Caco-2 (cell line): ENCODE results near the gene HMGB3. TPM values are rescaled to one million over a fixed set of nuclear protein-coding genes. Genes with fewer than 3 reads are reported as not detected.

Experiments
- BruUV-seq: library from RNA; stranded (reverse); fragments of 400-500 nt; replicated peaks from 2 replicates; lab custom pipeline; 2021; lab: Mats Ljungman, UMichigan
- CTCF ChIA-PET: fragments of 300-600 bp; sonication (Branson Sonifier 250); formaldehyde crosslinking; loops from one replicate; lab custom pipeline; 2022; ENCODE audit warnings: antibody characterized with exemption; lab: Charles Lee
- POLR2A ChIA-PET: fragments of 300-600 bp; sonication (Branson Sonifier 250); formaldehyde crosslinking; loops from one replicate; lab custom pipeline; 2022; ENCODE audit warnings: antibody characterized with exemption; lab: Charles Lee
- DNase-seq, 2 experiments: peaks; one replicate each; pipeline versions ENCODE4 v3.0.0 to v3.0.0-alpha.2; 2020 to 2022
- H3K27me3 ChIP-seq: replicated peaks from 2 replicates; pipeline ENCODE4 v1.6.0; 2011; ENCODE audit warnings: low read length; ENCODE audit not compliant: control insufficient read depth, insufficient read depth
- H3K36me3 ChIP-seq: 2 replicates; pipeline ENCODE4 v1.5.1; 2011; ENCODE audit warnings: low read length; ENCODE audit not compliant: control insufficient read depth, insufficient read depth
- H3K4me1 ChIP-seq: fragments of 250-450 bp; sonication (Bioruptor Pico); 2 replicates; pipeline ENCODE4 v1.5.1; 2020; ENCODE audit warnings: mild to moderate bottlenecking
- H3K4me3 ChIP-seq: 2 replicates; pipeline ENCODE4 v1.5.1; 2011; ENCODE audit warnings: low read depth, mild to moderate bottlenecking, control low read depth, low read length
- H3K9me3 ChIP-seq: fragments of 250-450 bp; sonication (Bioruptor Pico); 2 replicates; pipeline ENCODE4 v1.5.1; 2020; ENCODE audit warnings: mild to moderate bottlenecking, moderate library complexity
- H3K27ac Mint-ChIP-seq: one replicate; pipeline ENCODE4 v1.8.0; 2022; ENCODE audit warnings: mixed read lengths; ENCODE audit not compliant: unreplicated experiment
- H3K27me3 Mint-ChIP-seq: one replicate; pipeline ENCODE4 v1.8.0; 2022; ENCODE audit warnings: mixed read lengths; ENCODE audit not compliant: insufficient read depth, unreplicated experiment
- H3K36me3 Mint-ChIP-seq: one replicate; pipeline ENCODE4 v1.8.0; 2022; ENCODE audit warnings: mild to moderate bottlenecking, mixed read lengths; ENCODE audit not compliant: insufficient read depth, unreplicated experiment
- H3K4me1 Mint-ChIP-seq: one replicate; pipeline ENCODE4 v1.8.0; 2022; ENCODE audit warnings: low read depth, mixed read lengths; ENCODE audit not compliant: unreplicated experiment
- H3K4me3 Mint-ChIP-seq: one replicate; pipeline ENCODE4 v1.8.0; 2022; ENCODE audit warnings: mild to moderate bottlenecking, moderate library complexity, mixed read lengths; ENCODE audit not compliant: unreplicated experiment
- H3K9me3 Mint-ChIP-seq: one replicate; pipeline ENCODE4 v1.8.0; 2022; ENCODE audit warnings: mixed read lengths; ENCODE audit not compliant: unreplicated experiment
- CTCF ChIP-seq, 2 experiments: fragments of 200-600 bp in 1 of 2; IDR thresholded peaks; 1 replicate in 1 of 2; 2 replicates in 1 of 2; pipeline versions ENCODE4 v1.5.1 to v1.8.0; 2011 to 2022; ENCODE audit warnings: antibody characterized with exemption in 1 of 2, control low read depth in 1 of 2, inconsistent platforms in 1 of 2, low read depth in 1 of 2, low read length in 1 of 2, mild to moderate bottlenecking in 1 of 2, moderate library complexity in 1 of 2; ENCODE audit not compliant: insufficient read depth in 1 of 2, severe bottlenecking in 1 of 2, unreplicated experiment in 1 of 2
- intact Hi-C: fragments of 100-400 bp; cut with micrococcal nuclease; formaldehyde crosslinking; loops from one replicate; pipeline ENCODE4 v1.10.0; 2022; ENCODE audit not compliant: unreplicated experiment
- total RNA-seq: library from RNA; stranded (reverse); gene quantifications from 2 replicates; pipeline ENCODE4 v1.2.3, GENCODE V29; 2022

Gene HMGB3
- total RNA-seq, 1 experiment from 2014 or later = 115 TPM

DNA sequence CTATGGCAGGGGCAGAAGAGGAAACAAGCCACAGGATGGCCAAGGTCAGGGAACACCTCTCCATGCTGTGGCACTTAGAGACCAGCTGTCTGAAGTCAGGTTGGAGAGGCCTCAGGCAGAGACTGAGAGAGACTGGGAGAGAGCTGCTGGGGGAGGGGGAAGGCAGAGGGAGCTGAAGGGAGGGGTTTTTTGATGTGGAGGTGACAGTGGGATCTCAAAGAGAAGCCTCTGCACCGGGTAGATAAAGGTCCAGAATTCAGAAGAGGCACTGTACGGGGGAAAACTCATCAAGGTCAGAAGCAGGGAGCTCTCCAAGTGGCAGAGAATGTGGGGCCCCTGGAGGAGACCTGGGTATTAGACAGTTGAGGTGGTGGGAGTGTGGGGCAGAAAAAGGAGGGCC, 41.6 kb upstream of the HMGB3 start:
- DNase-seq = no peak
- Mint-ChIP-seq H3K4me1 (no peaks in the 10 kb centered on the region), H3K4me3 (no peak overlapping the region), H3K36me3 (peaks cover 5% of the 10 kb centered on the region), H3K9me3 (no peaks in the 10 kb centered on the region), H3K27me3 (no peaks in the 10 kb centered on the region), H3K27ac (no peak overlapping the region)
- ChIA-PET POLR2A (no interaction called here), CTCF (no interaction called here)
- no TSS peak for BruUV-seq
- Histone ChIP-seq H3K9me3 (no peaks in the 10 kb centered on the region), H3K4me3 (no peak overlapping the region), H3K27me3 (no peaks in the 10 kb centered on the region), H3K4me1 (no peaks in the 10 kb centered on the region), H3K36me3 (no peaks in the 10 kb centered on the region)
- no peak for TF ChIP-seq CTCF (IDR thresholded peaks at IDR 0.05; ENCODE audit: insufficient read depth in 1 of 2, low read depth in 1 of 2, low read length in 1 of 2, severe bottlenecking in 1 of 2, unreplicated experiment in 1 of 2)
- intact Hi-C loops = no loop called here

DNA sequence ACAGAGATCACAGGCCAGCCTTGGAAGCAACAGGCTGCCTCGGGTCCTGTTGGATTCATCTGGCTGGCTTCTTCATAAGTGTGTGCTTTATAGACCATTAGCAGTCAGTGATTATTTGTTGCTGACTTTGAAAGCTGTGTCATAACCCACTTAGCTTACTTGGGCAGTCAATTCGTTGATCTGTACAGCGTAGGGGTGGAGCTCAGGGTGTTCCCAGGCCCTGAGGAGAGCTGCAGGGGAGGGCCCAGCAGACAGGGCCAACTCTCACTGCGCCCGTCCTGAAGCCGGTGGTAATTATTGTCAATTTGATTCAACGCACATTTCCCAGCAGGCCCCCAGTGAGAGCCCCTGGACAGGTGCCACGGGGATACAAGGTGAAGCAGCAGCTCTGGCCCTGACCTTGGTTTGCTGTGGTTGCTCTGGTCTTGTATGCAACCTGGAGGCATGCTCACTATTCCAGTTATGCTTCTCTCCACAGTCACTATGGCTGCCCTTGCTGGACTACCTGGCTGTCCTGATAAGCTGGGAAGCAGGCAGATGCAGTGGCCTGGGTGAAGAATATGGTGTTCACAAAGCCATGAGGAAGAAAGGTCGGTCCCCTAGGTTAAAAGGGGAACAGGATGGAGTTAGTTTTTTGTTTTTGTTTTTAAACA, 40.1 kb upstream of the HMGB3 start:
- no peak for TF ChIP-seq CTCF (IDR thresholded peaks at IDR 0.05; ENCODE audit: insufficient read depth in 1 of 2, low read depth in 1 of 2, low read length in 1 of 2, severe bottlenecking in 1 of 2, unreplicated experiment in 1 of 2)
- Mint-ChIP-seq H3K27me3 (no peaks in the 10 kb centered on the region), H3K36me3 (peaks cover 5% of the 10 kb centered on the region), H3K27ac (no peak overlapping the region), H3K9me3 (no peaks in the 10 kb centered on the region), H3K4me1 (no peaks in the 10 kb centered on the region), H3K4me3 (no peak overlapping the region)
- H3K27me3 ChIP-seq = no peaks in the 10 kb centered on the region
- H3K36me3 ChIP-seq = no peaks in the 10 kb centered on the region
- intact Hi-C loops = no loop called here
- H3K9me3 ChIP-seq = no peaks in the 10 kb centered on the region
- H3K4me3 ChIP-seq = no peak overlapping the region
- POLR2A ChIA-PET = no interaction called here
- no peak for DNase-seq
- CTCF ChIA-PET = no interaction called here
- no peaks in the 10 kb centered on the region for H3K4me1 ChIP-seq
- no TSS peak for BruUV-seq

DNA sequence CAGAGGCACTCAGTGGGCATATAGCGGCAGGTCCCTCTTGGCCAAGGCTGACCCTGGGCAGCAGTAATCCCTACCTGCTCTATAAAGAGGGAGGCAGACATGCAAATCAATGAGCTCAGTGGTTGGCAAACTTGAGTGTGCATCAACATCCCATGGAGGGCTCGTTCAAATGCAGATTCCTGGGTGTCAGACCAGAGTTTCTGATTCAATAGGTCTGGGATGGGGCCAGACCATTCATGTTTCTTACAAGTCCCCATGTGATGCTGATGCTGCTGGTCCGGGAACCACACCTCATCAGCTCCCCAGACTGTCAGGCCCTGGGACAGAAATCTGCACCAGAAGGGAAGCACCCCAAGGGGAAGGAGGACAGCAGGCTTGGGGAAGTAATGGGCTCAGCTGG, 38.9 kb upstream of the HMGB3 start:
- Histone ChIP-seq H3K4me1 (no peaks in the 10 kb centered on the region), H3K36me3 (no peaks in the 10 kb centered on the region), H3K4me3 (no peak overlapping the region), H3K9me3 (no peaks in the 10 kb centered on the region), H3K27me3 (no peaks in the 10 kb centered on the region)
- H3K4me1 Mint-ChIP-seq = no peaks in the 10 kb centered on the region
- H3K36me3 Mint-ChIP-seq = peaks cover 5% of the 10 kb centered on the region
- BruUV-seq = no TSS peak
- H3K27me3 Mint-ChIP-seq = no peaks in the 10 kb centered on the region
- CTCF ChIA-PET = interaction anchor here (1.2 kb wide), 1 partner anchor 10 kb away, joined by 3 read pairs; no protein-coding TSS in a partner anchor
- H3K9me3 Mint-ChIP-seq = no peaks in the 10 kb centered on the region
- no peak overlapping the region for H3K4me3 Mint-ChIP-seq
- no peak for TF ChIP-seq CTCF (IDR thresholded peaks at IDR 0.05; ENCODE audit: insufficient read depth in 1 of 2, low read depth in 1 of 2, low read length in 1 of 2, severe bottlenecking in 1 of 2, unreplicated experiment in 1 of 2)
- H3K27ac Mint-ChIP-seq = no peak overlapping the region
- POLR2A ChIA-PET = no interaction called here
- no peak for DNase-seq
- intact Hi-C loops = no loop called here
